ENCODE data around the gene SEMA5A.

DNA sequence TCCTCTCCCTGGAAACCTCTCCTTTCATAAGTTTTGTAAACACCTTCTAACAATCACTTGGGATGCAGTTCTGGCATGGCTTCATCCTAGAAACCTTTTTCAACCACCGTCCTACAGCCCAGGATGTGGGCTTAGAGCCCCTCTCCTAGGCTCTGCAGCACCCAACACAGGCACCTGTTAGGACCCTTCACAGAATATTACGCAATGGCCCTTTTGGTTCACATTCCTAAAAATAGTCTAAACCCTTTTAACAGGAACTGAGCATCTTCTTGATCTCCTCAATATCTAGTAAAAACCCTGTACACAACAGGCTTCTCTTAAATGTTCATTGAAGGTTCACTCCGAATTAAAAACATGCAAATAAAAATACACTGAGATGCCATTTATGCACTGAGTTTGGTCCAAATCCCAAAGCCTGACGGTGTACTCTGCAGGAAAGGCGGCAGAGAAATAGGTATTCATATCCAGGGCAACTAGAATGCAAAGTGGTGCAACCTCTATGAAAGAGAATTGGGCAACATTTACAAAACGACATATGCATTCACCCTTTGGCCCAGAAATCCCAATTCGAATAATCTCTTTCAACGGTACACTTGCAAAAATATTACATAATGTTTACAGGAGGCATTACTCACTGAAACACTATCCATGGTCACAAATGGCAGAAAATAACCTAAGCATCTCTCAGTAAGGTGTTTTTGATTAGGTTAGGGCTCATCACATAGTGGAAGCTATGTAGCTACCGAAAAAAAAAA lies 169.3 kb downstream of the SEMA5A start:
- TF ChIP-seq, protein P1, sequence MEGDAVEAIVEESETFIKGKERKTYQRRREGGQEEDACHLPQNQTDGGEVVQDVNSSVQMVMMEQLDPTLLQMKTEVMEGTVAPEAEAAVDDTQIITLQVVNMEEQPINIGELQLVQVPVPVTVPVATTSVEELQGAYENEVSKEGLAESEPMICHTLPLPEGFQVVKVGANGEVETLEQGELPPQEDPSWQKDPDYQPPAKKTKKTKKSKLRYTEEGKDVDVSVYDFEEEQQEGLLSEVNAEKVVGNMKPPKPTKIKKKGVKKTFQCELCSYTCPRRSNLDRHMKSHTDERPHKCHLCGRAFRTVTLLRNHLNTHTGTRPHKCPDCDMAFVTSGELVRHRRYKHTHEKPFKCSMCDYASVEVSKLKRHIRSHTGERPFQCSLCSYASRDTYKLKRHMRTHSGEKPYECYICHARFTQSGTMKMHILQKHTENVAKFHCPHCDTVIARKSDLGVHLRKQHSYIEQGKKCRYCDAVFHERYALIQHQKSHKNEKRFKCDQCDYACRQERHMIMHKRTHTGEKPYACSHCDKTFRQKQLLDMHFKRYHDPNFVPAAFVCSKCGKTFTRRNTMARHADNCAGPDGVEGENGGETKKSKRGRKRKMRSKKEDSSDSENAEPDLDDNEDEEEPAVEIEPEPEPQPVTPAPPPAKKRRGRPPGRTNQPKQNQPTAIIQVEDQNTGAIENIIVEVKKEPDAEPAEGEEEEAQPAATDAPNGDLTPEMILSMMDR (optimal IDR thresholded peaks at IDR 0.05 in 1 of 3, IDR thresholded peaks at IDR 0.05 in 1 of 3, conservative IDR thresholded peaks at IDR 0.05 in 1 of 3; ENCODE audit: extremely low read depth in 1 of 3, insufficient read depth in 2 of 3, low read length in 3 of 3), result no peak
- TF ChIP-seq EZH2 (IDR thresholded peaks at IDR 0.05; ENCODE audit: low read length), result no peak

Data from keratinocyte (primary cell).